Psoas muscle (tissue), 8 donors: ENCODE measurements around the gene ZFP92. TPM values are rescaled to one million over a fixed set of nuclear protein-coding genes. Genes with fewer than 3 reads are reported as not detected.

Experiments used
- ATAC-seq, 4 donors: fragments of 200-7000 bp; cut with Tn5 transposase; one replicate each; pipeline ENCODE4 v1.9.1; 2020; ENCODE audit warnings: moderate library complexity in 3 of 4, mild to moderate bottlenecking in 2 of 4
- DNase-seq, 2 donors: peaks; one replicate each; pipeline ENCODE4 v3.0.0-alpha.2; 2020
- H3K27ac ChIP-seq: fragments of 200-600 bp; one replicate; pipeline ENCODE4 v1.8.0; 2022
- H3K27me3 ChIP-seq, 3 donors: fragments of 200-600 bp in 1 of 3; one replicate each; pipeline versions ENCODE4 v1.6.1 to v1.8.0; 2013 to 2022; ENCODE audit warnings: low read length in 2 of 3, mild to moderate bottlenecking in 2 of 3, moderate library complexity in 1 of 3; ENCODE audit not compliant: insufficient read depth in 3 of 3
- H3K36me3 ChIP-seq, 2 donors: fragments of 200-600 bp in 1 of 2; one replicate each; pipeline versions ENCODE4 v1.6.1 to v1.8.0; 2013 to 2022; ENCODE audit warnings: low read depth in 1 of 2, mild to moderate bottlenecking in 1 of 2, moderate library complexity in 1 of 2; ENCODE audit not compliant: insufficient read depth in 1 of 2
- H3K4me1 ChIP-seq: fragments of 200-600 bp; one replicate; pipeline ENCODE4 v1.8.0; 2022
- H3K4me3 ChIP-seq: fragments of 200-600 bp; one replicate; pipeline ENCODE4 v1.8.0; 2022; ENCODE audit warnings: mild to moderate bottlenecking
- H3K9me3 ChIP-seq: fragments of 200-600 bp; one replicate; pipeline ENCODE4 v1.8.0; 2022
- CTCF ChIP-seq: fragments of 200-600 bp; IDR thresholded peaks from one replicate; pipeline ENCODE4 v1.8.0; 2022; ENCODE audit warnings: antibody characterized with exemption
- WGBS, 3 donors: extraction: QIAGEN DNeasy Blood & Tissue Kit; methylation state at CpG; one replicate each; pipeline versions ENCODE4 v1.1.6 to v1.1.7; 2013; 5-methylcytosine and 5-hydroxymethylcytosine counted together
- intact Hi-C, 2 donors: fragments of 100-400 bp; cut with DNase I; formaldehyde crosslinking; loops; one replicate each; pipeline versions ENCODE4 v1.11.0 to v1.14.2; 2022
- polyA plus RNA-seq, 3 donors: library from polyadenylated mRNA; stranded (reverse); fragments of 200-250 nt; gene quantifications; one replicate each; pipeline ENCODE4 v1.2.3, GENCODE V29; 2013
- total RNA-seq, 4 donors: library from RNA; stranded (reverse); fragmentation: NEBNext Ultra II Directional in 2 of 4; extraction: Animal tissue kit (Norgen Biotek cat#: 25700) in 2 of 4; gene quantifications; one replicate each; pipeline versions ENCODE4 v1.2.1 to v1.2.4, GENCODE V29; 2021 to 2023
- donor health status: healthy with polysubstance abuse.
- donor health status: DM: no; HTN: no; CAD: no; lungs with moderate emphysema.
- donor health status: Bipolar disorder and iron deficiency.
- donor health status: healthy.
- donor health status: DM: yes; HTN: yes; CAD: no.
- donor health status: DM: no; HTN: no; CAD: no.
- donor health status: DM: no; HTN: no; CAD: no.
- donor health status: DM: yes; HTN: yes; CAD: no.

The ZFP92 gene
- total and polyA plus RNA-seq, 7 donors, result 0.10 to 0.50 (median 0.30) TPM

DNA sequence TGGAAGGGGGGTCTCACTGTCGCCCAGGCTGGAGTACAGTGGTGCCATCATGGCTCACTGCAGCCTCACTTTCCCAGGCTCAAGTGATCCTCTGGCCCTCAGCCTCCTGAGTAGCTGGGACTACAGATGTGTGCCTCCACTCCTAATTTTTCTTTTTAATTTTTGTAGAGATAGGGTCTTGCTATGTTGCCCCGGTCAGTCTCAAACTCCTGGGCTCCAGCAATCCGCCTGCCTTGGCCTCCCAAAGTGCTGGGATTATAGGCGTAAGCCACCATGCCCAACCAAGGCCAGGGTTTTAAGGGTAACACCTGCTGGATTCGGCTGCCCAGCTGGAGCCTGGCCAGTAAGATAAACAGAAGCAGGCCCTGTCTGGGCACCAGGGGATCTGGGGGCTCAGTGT is 31.2 kb downstream of the ZFP92 start:
- Histone ChIP-seq H3K27me3 (peaks cover 0 to 13% (median 0%) of the 10 kb centered on the region in 3 donors), H3K27ac (no peak overlapping the region), H3K36me3 (no peaks in the 10 kb centered on the region), H3K9me3 (no peaks in the 10 kb centered on the region), H3K4me1 (no peaks in the 10 kb centered on the region), H3K4me3 (no peak overlapping the region)
- WGBS, 3 donors, result 70 to 86% (median 70%) methylated on average over 5 of the region's 5 CpGs
- DNase-seq (no peak), ATAC-seq (no peak)
- intact Hi-C loops, result no loop called here
- TF ChIP-seq CTCF, result no peak

- WGBS, 3 donors, result 78 to 80% (median 78%) methylated on average over 19 to 25 of the region's 25 CpGs
- H3K4me1 ChIP-seq, result no peaks in the 10 kb centered on the region
- no peak overlapping the region for H3K4me3 ChIP-seq
- DNase-seq (no peak), ATAC-seq (peak in 3 of 4 donors; percentile 37 to 53 (median 48))
- TF ChIP-seq CTCF, result no peak
- peaks cover 0 to 8% (median 0%) of the 10 kb centered on the region in 3 donors for H3K27me3 ChIP-seq
- no peaks in the 10 kb centered on the region for H3K36me3 ChIP-seq
- intact Hi-C loops, result no loop called here
- no peaks in the 10 kb centered on the region for H3K9me3 ChIP-seq
- H3K27ac ChIP-seq, result no peak overlapping the region
Observed at GRCh38 chrX:153443476-153444332, 32.4 kb downstream of the ZFP92 start.

DNA sequence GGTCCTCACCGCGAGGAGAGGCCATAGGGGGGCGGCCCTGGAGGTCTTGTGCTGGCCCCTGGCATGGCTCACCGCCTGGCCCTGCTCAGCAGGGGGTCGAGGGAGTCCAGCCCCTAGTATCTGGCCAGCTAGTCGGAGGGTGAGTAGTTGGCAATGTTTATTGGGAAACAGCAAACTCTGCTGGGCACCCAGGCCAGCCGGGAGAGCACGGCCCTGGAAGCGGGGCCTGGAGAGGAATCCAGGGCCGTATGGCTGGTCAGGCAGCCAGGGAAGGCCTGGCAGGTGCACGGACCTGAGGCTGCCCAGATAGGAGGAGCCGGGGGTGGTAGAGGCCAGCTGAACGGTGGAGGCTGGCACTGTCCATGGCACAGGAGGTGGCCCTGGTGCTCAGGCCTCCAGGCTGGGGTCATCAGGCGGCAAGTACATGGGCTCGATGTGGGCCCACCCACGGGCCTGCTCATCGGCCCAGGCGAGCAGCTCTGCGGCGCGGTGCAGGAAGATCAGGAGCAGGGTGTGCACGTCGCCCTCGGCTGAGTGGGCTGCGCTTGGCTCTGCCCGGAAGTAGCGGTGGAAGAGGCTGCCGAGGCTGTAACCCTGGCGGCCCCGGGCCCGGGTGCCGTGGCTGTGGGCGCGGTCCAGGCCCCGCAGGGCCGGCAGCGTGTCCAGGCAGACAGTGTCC is 33.2 kb downstream of the ZFP92 start:
- no peak overlapping the region for H3K27ac ChIP-seq
- WGBS, 3 donors, result 78 to 80% (median 79%) methylated on average over 15 to 37 of the region's 37 CpGs
- H3K27me3 ChIP-seq, result peaks cover 0 to 6% (median 0%) of the 10 kb centered on the region in 3 donors
- TF ChIP-seq CTCF, result no peak
- H3K4me3 ChIP-seq, result no peak overlapping the region
- H3K9me3 ChIP-seq, result no peaks in the 10 kb centered on the region
- ATAC-seq, result peak in 1 of 4 donors; percentile 14
- intact Hi-C loops, result no loop called here
- H3K36me3 ChIP-seq, result no peaks in the 10 kb centered on the region
- H3K4me1 ChIP-seq, result no peaks in the 10 kb centered on the region
- DNase-seq, result no peak

DNA sequence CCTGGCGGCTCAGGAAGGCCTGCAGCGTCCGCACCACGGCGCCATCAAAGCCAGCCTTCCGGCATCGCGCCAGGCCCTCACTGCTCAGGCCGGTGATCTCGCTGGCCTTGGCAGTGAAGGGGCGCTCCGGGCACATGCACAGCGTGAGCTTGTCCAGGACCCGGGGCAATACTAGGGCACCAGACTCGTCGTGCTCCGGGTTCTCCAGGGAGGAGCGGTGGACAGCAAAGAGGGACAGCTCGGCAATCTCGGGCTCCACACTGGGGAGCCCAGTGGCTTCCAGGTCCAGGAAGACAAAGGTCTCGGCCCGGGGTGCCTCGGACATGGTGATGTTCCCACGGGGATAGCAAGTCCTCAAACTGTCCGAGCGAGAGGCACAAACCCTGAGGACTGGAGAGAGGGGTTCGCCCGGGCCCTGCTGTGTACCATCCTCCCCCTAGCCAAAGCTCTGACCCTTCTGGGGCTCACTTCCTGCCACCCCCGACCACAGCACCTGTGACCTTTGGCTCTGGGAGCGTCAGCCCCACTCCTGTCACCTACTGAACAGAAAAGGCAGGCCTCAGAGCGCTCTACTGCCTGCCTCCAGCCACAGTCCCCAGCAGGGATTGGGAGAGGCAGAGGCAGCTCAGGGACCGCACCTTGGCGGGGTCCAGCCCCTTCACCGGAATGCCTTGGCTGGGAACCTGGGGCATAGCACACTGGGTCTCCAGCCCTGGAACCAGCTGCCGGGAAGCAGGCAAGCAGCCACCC is 34.0 kb downstream of the ZFP92 start:
- Histone ChIP-seq H3K4me1 (no peaks in the 10 kb centered on the region), H3K36me3 (no peaks in the 10 kb centered on the region), H3K9me3 (no peaks in the 10 kb centered on the region), H3K27me3 (peaks cover 0 to 6% (median 0%) of the 10 kb centered on the region in 3 donors), H3K27ac (no peak overlapping the region), H3K4me3 (no peak overlapping the region)
- TF ChIP-seq CTCF, result no peak
- intact Hi-C loops, result no loop called here
- ATAC-seq (no peak), DNase-seq (no peak)
- WGBS, 3 donors, result 83% methylated on average over 18 to 35 of the region's 35 CpGs
